ENCODE results near the gene MATCAP1. TPM values are rescaled to one million over a fixed set of nuclear protein-coding genes. Genes with fewer than 3 reads are reported as not detected.

MATCAP1 gene
- total RNA-seq, 1 experiment from 2014 or later: 51.2 TPM

DNA sequence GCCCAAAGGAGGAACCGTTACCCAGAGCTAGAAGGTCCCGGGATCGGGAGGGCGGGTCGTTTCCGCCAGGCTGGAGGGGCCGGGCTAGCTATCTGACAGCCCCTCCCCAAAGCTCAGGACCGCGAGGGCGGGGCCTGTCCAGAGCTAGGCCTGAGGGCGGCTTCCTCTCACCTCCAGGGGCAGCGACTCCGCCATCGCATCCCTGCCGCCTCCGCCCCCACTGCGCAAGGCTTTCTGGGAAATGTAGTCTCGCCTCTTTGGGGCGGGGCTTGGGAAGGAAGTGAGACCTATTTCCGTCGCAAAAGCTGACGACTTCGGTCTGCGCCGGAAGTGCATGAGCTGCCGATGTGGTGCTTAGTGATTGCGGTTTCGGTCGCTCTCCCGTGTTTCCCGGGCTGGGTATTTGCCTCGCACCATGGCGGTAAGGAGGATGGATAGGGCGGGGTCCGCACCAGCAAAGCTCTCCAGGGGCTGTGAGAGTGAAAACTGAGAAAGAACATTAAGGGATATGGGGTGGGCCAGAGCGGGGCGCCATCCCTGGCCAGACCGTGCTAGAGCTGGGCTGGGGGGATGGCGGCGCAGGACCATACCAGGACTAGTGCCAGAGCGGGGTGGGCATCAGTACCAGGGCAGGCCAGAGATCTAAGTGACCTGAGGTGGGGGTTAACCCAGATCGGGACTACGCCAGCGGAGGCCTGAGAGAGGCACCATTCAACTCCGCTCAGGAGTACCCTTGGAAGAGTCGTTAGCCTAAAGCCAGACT lies 43.2 kb upstream of the MATCAP1 start, which contains the start of gene TMEM208:
TMEM208 (plus strand) TSS at position 327 of the 763 bp plus-strand sequence; CDS start at position 416, 89 bp downstream.
- H3K79me2 ChIP-seq (ENCODE audit: insufficient read depth, low read length): peaks cover 5% of the 10 kb centered on the region; the same call in 1 of the 2 replicates
- H2BK5ac ChIP-seq (ENCODE audit: insufficient read length, low read length): no peak within 1 kb of the TSS
- peaks cover 4% of the 10 kb centered on the region for H3K4me1 ChIP-seq (ENCODE audit: insufficient read depth, low read length)
- no peaks in the 10 kb centered on the region for H3K27me3 ChIP-seq (ENCODE audit: insufficient read depth, low read length)
- 0 out of 3 replicates have a peak, but pooled peaks have one; percentile 26 for TF ChIP-seq CTCF (conservative IDR thresholded peaks at IDR 0.05)
- H4K91ac ChIP-seq (ENCODE audit: insufficient read length, low read depth, low read length): no peak within 1 kb of the TSS
- no peak within 1 kb of the TSS for H3K4ac ChIP-seq (ENCODE audit: low read depth, low read length)
- no CpG with 5 or more reads among the region's 46 CpGs for WGBS (ENCODE audit: extremely low coverage, insufficient read length, low lambda C conversion rate)
- H3K18ac ChIP-seq (ENCODE audit: insufficient read length, low read depth, low read length): peak within 1 kb of the TSS; percentile 91
- H3K9me3 ChIP-seq (ENCODE audit: control insufficient read depth, low read depth, low read length): no peaks in the 10 kb centered on the region
- no peak within 1 kb of the TSS for H2BK12ac ChIP-seq (ENCODE audit: insufficient read length, low read depth, low read length)
- Mint-ChIP-seq H3K9me3 (no peaks in the 10 kb centered on the region; a peak in 1 of 5 replicates), H3K36me3 (ENCODE audit: insufficient read depth in 1 of 3, low read depth in 3 of 3) (peaks cover 13 to 47% (median 45%) of the 10 kb centered on the region in 3 experiments; a peak in 6 of 7 replicates), H3K4me1 (peaks cover 17 to 20% of the 10 kb centered on the region in 2 experiments), H3K27me3 (ENCODE audit: low read depth) (peaks cover 16% of the 10 kb centered on the region), H3K27ac (peak within 1 kb of the TSS; percentile 97 to 99 (median 98)), H3K4me3 (peak within 1 kb of the TSS; percentile 99 to 100)
- H3K79me1 ChIP-seq (ENCODE audit: insufficient read depth, low read depth, low read length, poor library complexity, severe bottlenecking): peaks cover 3% of the 10 kb centered on the region
- H2BK20ac ChIP-seq (ENCODE audit: low read depth, low read length, poor library complexity, severe bottlenecking): no peak within 1 kb of the TSS
- no peak within 1 kb of the TSS for H3K56ac ChIP-seq (ENCODE audit: insufficient read length, low read depth, low read length)
- H4K5ac ChIP-seq (ENCODE audit: insufficient read length, low read depth, low read length): no peak within 1 kb of the TSS
- no peak within 1 kb of the TSS for H3K27ac ChIP-seq (ENCODE audit: insufficient read length, low read depth, low read length)
- peak; percentile 99 for DNase-seq
- H4K20me1 ChIP-seq (ENCODE audit: control insufficient read depth, insufficient read depth, insufficient read length): no peaks in the 10 kb centered on the region
- H3K9ac ChIP-seq (ENCODE audit: extremely low read depth, insufficient read length, low read length): peak within 1 kb of the TSS; percentile 86
- H3K23ac ChIP-seq (ENCODE audit: insufficient read length, low read depth, low read length): no peak within 1 kb of the TSS
- H3K4me2 ChIP-seq (ENCODE audit: insufficient read depth, insufficient read length, low read length): peak within 1 kb of the TSS; percentile 98
- no peak within 1 kb of the TSS for H3T11ph ChIP-seq (ENCODE audit: low read length)
- no peak within 1 kb of the TSS for H2AFZ ChIP-seq (ENCODE audit: low read length)
- no peak within 1 kb of the TSS for H2AK5ac ChIP-seq (ENCODE audit: insufficient read length, low read length)
- no peak within 1 kb of the TSS for H2BK15ac ChIP-seq (ENCODE audit: low read depth, low read length)
- no peak within 1 kb of the TSS for H2BK120ac ChIP-seq (ENCODE audit: low read depth, low read length, poor library complexity, severe bottlenecking)
- H3K23me2 ChIP-seq (ENCODE audit: insufficient read length, low read depth, low read length, poor library complexity, severe bottlenecking): peaks cover 15% of the 10 kb centered on the region
- peak within 1 kb of the TSS; percentile 52 for H4K8ac ChIP-seq (replicated peaks; ENCODE audit: insufficient read length, low read depth, low read length)
- H3K14ac ChIP-seq (ENCODE audit: insufficient read depth, low read length): no peak within 1 kb of the TSS; the same call in 1 of the 2 replicates

Measured in H9 (cell line).